ENCODE results near the gene KRT79. TPM values are rescaled to one million over a fixed set of nuclear protein-coding genes. Genes with fewer than 3 reads are reported as not detected.

KRT79 gene
- total RNA-seq, 2 donors from 2014 or later, result not detected

DNA sequence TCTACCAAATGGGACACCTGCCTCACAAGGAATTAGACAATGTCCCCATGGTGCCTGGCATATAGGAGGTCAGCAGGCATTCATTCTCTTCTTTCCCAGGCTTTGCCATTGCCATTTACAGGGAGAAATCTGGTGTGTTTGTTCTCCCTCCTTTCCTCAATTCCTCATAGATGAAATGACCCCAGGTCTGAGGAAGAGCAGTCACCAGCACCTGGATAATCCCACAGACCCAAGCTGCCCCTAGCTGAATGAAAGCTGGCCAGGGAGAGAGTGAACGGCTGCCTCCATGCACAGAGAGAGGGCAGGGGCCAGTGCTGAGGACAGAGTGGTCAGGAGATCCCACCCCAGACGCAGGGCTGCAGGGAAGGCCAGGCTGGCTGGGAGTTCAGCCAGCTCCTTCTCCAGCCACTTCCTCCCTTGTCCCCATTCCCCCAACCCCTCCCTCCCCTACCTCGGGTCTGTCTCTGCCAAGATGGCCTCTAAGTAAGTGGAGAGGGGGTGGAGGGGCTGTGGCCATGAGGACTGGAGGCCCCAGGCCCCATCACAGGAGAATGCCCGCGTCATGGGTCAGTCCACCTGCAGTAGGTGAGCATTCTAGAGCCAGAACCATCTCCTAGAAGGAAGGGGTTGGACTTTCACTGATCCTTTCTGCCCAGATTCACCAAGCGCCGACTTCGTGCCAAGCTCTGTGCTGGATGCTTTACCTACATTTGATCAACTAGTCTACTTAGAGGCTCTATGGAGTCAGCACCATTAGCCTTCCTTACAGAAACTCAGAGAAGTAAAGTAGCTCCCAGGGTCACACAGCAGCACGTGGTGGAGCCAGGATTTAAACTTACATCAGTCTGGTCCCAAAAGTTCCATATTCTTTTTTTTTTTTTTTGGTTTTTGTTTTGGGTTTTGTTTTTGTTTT, 18.2 kb downstream of the KRT79 start:
- Histone ChIP-seq H3K9me3 (no peaks in the 10 kb centered on the region), H3K4me1 (replicated peaks) (no peaks in the 10 kb centered on the region), H3K4me3 (no peak overlapping the region), H3K27ac (no peak overlapping the region), H3K36me3 (no peaks in the 10 kb centered on the region), H3K27me3 (replicated peaks; ENCODE audit: insufficient read depth) (peaks cover 18% of the 10 kb centered on the region)
- intact Hi-C loops (cut with DNase I), result no loop called here
- TF ChIP-seq, protein P1, sequence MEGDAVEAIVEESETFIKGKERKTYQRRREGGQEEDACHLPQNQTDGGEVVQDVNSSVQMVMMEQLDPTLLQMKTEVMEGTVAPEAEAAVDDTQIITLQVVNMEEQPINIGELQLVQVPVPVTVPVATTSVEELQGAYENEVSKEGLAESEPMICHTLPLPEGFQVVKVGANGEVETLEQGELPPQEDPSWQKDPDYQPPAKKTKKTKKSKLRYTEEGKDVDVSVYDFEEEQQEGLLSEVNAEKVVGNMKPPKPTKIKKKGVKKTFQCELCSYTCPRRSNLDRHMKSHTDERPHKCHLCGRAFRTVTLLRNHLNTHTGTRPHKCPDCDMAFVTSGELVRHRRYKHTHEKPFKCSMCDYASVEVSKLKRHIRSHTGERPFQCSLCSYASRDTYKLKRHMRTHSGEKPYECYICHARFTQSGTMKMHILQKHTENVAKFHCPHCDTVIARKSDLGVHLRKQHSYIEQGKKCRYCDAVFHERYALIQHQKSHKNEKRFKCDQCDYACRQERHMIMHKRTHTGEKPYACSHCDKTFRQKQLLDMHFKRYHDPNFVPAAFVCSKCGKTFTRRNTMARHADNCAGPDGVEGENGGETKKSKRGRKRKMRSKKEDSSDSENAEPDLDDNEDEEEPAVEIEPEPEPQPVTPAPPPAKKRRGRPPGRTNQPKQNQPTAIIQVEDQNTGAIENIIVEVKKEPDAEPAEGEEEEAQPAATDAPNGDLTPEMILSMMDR (IDR thresholded peaks at IDR 0.05), result no peak
- TF ChIP-seq POLR2A (IDR thresholded peaks at IDR 0.05), result no peak
- TF ChIP-seq POLR2AphosphoS5 (IDR thresholded peaks at IDR 0.05), result no peak
- no peak for DNase-seq (ENCODE audit: low spot score)
- 75% methylated on average over 9 of the region's 9 CpGs for WGBS

DNA sequence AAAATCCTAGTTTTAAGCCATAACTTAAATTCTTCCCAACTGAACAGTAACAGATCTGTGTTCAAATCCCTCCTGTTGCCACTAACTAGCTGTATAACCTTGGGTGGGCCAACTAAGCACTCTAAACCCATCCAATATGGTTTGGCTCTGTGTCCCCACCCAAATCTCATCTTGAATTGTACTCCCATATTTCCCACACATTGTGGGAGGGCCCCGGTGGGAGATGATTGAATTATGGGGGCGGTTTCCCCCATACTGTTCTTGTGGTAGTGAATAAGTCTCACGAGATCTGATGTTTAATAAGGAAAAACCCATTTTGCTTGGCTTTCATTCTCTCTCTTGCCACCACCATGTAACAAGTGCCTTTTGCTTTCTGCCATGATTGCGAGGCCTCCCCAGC, 18.9 kb downstream of the KRT79 start:
- intact Hi-C loops (cut with DNase I), result no loop called here
- Histone ChIP-seq H3K9me3 (no peaks in the 10 kb centered on the region), H3K36me3 (no peaks in the 10 kb centered on the region), H3K27ac (no peak overlapping the region), H3K4me3 (no peak overlapping the region), H3K4me1 (replicated peaks) (no peaks in the 10 kb centered on the region), H3K27me3 (replicated peaks; ENCODE audit: insufficient read depth) (peaks cover 15% of the 10 kb centered on the region)
- TF ChIP-seq, protein P1 (IDR thresholded peaks at IDR 0.05), result no peak
- TF ChIP-seq POLR2A (IDR thresholded peaks at IDR 0.05), result no peak
- no peak for DNase-seq (ENCODE audit: low spot score)
- 94% methylated on average over 4 of the region's 4 CpGs for WGBS

DNA sequence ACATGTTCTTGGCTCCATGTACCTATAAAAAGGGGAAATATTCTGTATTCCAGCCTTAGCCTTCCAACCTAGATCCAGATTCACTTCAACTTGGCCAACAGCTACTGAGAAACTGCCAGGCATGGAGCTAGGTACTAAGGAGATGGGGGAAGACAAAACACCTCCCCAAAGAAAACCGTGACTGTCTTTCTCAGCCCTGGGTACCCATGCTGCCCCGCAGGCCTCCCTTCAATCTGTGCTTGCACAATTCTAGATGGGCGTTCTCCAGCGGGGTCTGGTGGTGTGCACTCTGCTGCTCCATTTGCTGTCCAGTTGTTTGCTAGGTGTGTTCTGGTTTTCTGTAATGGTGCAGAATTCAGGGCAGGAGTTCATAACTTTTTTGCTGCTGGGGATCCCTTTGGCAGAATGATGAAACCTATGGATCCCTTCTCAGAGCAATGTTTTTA, 19.4 kb downstream of the KRT79 start:
- DNase-seq (ENCODE audit: low spot score), result no peak
- 75% methylated on average over 4 of the region's 4 CpGs for WGBS
- no peak overlapping the region for H3K27ac ChIP-seq
- H3K4me1 ChIP-seq (replicated peaks), result no peaks in the 10 kb centered on the region
- intact Hi-C loops (cut with DNase I), result no loop called here
- peaks cover 15% of the 10 kb centered on the region for H3K27me3 ChIP-seq (replicated peaks; ENCODE audit: insufficient read depth)
- TF ChIP-seq POLR2AphosphoS5 (IDR thresholded peaks at IDR 0.05) (no peak), POLR2A (IDR thresholded peaks at IDR 0.05) (no peak)
- TF ChIP-seq, protein P1 (IDR thresholded peaks at IDR 0.05), result no peak
- H3K4me3 ChIP-seq, result no peak overlapping the region
- no peaks in the 10 kb centered on the region for H3K36me3 ChIP-seq
- no peaks in the 10 kb centered on the region for H3K9me3 ChIP-seq

DNA sequence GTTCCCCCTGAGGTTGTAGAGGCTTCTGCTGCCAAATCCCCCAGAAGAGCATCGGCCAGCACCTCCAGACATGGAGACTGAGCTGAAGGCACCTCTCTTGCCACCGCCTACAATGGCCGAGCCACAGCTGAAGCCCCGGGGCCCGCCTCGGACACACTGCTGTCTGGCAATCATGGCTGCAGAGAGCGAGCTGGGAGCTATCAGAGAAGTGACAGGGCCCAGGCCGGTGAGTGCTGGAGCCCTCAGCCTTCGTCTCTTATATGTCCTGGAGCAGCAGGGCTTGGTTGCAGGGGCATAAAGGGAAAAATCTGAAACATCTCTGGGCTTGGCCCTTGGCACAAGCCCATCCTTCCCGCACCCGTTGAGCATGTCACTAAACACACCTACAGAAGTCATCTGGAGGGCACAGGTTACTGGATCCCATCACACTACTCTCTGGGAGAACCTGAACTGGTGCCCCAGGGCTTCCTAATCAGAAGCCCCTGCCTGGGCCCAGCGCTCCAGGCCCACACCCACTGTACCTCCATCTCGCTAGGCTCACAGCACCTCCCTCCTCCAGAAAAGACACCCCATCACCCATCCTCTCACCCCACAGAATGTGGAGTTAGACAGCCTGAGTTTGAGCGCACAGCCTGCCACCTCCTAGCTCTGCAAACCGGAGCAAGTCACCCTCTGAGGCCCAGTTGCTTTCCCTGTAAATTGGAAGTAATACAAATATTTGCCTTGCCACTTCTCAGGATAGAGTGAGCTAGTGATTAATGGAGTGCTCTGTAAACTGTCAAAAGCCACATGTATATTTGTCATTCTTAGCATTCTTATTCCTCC, 20.0 kb downstream of the KRT79 start, which contains the start of gene KRT4:
Gene KRT4 (minus strand): TSS at position 232 of the 825 bp plus-strand sequence. CDS start 58 bp downstream, at position 174.
- H3K27me3 ChIP-seq (replicated peaks; ENCODE audit: insufficient read depth), result peaks cover 11% of the 10 kb centered on the region
- peak; percentile 13 for DNase-seq (ENCODE audit: low spot score)
- H3K9me3 ChIP-seq, result no peaks in the 10 kb centered on the region
- no peak within 1 kb of the TSS for H3K27ac ChIP-seq
- H3K36me3 ChIP-seq, result no peaks in the 10 kb centered on the region
- WGBS, result 52% methylated on average over 10 of the region's 15 CpGs
- TF ChIP-seq, protein P1 (IDR thresholded peaks at IDR 0.05), result no peak
- TF ChIP-seq POLR2AphosphoS5 (IDR thresholded peaks at IDR 0.05) (peak; percentile 77), POLR2A (IDR thresholded peaks at IDR 0.05) (no peak)
- no peaks in the 10 kb centered on the region for H3K4me1 ChIP-seq (replicated peaks)
- intact Hi-C loops (cut with DNase I), result no loop called here
- H3K4me3 ChIP-seq, result no peak within 1 kb of the TSS
